ENCODE results near the gene TAX1BP3.

DNA sequence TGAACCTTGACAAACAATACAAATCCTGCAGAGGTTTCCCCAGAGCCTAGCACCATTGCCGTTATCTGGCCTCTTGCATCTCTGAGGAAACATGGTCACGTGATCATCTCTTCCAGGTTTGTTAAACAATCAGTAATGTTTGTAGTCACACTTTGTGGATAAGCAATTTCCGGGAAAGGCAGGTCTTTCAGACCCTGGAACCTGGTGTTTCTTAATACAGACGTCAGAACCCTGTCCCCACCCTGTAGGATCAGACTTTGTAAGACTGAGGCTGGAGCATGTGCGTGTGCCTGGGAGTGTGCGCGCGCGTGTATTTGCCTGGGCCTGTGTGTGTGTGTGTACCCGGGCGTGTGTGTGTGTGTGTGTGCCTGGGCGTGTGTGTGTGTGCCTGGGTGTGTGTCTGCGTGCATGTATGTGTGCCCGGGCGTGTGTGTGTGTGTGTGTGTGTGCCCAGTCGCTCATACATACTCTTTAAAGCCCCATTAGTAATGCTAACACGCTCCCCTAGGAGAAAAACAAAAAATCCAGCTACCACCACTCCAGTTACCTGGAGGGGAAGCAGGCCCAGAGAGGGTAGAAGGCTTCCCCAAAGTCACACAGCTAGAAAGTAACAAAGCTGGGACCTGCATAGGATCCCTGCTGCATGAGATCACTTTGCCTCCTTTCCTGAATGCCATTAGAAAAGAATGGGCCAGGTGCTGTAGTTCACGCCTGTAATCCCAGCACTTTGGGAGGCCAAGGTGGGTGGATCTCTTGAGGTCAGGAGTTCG, 26.5 kb downstream of the TAX1BP3 start:
- TF ChIP-seq ZNF780A (CRISPR knock-in tag; IDR thresholded peaks at IDR 0.05) (no peak), ZNF446 (CRISPR knock-in tag; IDR thresholded peaks at IDR 0.05) (no peak), SP2 (CRISPR knock-in tag; IDR thresholded peaks at IDR 0.05) (no peak), FOSL1 (CRISPR knock-in tag; IDR thresholded peaks at IDR 0.05; ENCODE audit: borderline replicate concordance) (no peak), NR2C2 (CRISPR knock-in tag; IDR thresholded peaks at IDR 0.05; ENCODE audit: borderline replicate concordance) (peak; percentile 25; the same call in 1 of the 2 replicates), CEBPB (IDR thresholded peaks at IDR 0.05; ENCODE audit: borderline replicate concordance, low read depth, low read length) (0 out of 2 replicates have a peak, but pooled peaks have one; percentile 28), HDAC6 (IDR thresholded peaks at IDR 0.05; ENCODE audit: low read depth, low read length) (no peak), POLR2A (IDR thresholded peaks at IDR 0.05; ENCODE audit: insufficient read depth in 1 of 2, low read depth in 2 of 2, low read length in 2 of 2) (no peak), RBAK (CRISPR knock-in tag; IDR thresholded peaks at IDR 0.05) (no peak), ZSCAN9 (CRISPR knock-in tag; IDR thresholded peaks at IDR 0.05; ENCODE audit: borderline replicate concordance) (no peak), ZNF678 (CRISPR knock-in tag; IDR thresholded peaks at IDR 0.05) (no peak)
- TF ChIP-seq, protein P1, sequence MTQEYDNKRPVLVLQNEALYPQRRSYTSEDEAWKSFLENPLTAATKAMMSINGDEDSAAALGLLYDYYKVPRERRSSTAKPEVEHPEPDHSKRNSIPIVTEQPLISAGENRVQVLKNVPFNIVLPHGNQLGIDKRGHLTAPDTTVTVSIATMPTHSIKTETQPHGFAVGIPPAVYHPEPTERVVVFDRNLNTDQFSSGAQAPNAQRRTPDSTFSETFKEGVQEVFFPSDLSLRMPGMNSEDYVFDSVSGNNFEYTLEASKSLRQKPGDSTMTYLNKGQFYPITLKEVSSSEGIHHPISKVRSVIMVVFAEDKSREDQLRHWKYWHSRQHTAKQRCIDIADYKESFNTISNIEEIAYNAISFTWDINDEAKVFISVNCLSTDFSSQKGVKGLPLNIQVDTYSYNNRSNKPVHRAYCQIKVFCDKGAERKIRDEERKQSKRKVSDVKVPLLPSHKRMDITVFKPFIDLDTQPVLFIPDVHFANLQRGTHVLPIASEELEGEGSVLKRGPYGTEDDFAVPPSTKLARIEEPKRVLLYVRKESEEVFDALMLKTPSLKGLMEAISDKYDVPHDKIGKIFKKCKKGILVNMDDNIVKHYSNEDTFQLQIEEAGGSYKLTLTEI (CRISPR knock-in tag; conservative IDR thresholded peaks at IDR 0.05), result no peak
- TF ChIP-seq, protein P2, sequence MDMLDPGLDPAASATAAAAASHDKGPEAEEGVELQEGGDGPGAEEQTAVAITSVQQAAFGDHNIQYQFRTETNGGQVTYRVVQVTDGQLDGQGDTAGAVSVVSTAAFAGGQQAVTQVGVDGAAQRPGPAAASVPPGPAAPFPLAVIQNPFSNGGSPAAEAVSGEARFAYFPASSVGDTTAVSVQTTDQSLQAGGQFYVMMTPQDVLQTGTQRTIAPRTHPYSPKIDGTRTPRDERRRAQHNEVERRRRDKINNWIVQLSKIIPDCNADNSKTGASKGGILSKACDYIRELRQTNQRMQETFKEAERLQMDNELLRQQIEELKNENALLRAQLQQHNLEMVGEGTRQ (IDR thresholded peaks at IDR 0.05; ENCODE audit: low read depth, low read length), result peak; percentile 97
- TF ChIP-seq, protein P2 (CRISPR knock-in tag; IDR thresholded peaks at IDR 0.05; ENCODE audit: borderline replicate concordance), result peak; percentile 89; the same call in 1 of the 2 replicates
- TF ChIP-seq, protein P3, sequence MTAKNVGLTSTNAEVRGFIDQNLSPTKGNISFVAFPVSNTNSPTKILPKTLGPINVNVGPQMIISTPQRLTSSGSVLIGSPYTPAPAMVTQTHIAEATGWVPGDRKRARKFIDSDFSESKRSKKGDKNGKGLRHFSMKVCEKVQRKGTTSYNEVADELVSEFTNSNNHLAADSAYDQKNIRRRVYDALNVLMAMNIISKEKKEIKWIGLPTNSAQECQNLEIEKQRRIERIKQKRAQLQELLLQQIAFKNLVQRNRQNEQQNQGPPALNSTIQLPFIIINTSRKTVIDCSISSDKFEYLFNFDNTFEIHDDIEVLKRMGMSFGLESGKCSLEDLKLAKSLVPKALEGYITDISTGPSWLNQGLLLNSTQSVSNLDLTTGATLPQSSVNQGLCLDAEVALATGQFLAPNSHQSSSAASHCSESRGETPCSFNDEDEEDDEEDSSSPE (CRISPR knock-in tag; IDR thresholded peaks at IDR 0.05), result no peak
